GM19193 (cell line): ENCODE data around the gene PRR7.
A peak's percentile ranks its signal among the peaks of the same experiment; 100 is the strongest.

Source experiments
- POLR2A ChIP-seq: IDR thresholded peaks from 4 replicates; pipeline ENCODE4 v1.6.1; 2011; ENCODE audit not compliant: insufficient read depth, insufficient read length; ENCODE audit errors: extremely low read depth

The PRR7 gene

DNA sequence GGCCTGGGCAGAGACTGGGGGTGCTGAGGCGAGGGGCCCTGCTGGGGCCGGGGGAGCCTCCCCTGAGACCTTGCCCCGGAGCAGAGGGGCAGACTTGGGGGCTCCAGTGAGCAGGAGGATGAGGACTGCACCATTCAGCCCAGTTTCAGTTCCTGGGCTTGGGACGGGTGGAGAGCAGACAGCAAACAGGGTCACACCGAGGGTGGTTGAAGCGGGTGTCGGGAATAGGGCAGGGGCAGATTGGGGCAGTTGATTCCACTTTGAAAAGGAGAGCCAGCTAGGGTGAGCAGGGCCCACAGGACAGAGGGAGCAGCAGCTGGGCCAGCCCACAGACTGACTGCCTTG, 15.7 kb upstream of the PRR7 start:
- TF ChIP-seq POLR2A, result no peak

DNA sequence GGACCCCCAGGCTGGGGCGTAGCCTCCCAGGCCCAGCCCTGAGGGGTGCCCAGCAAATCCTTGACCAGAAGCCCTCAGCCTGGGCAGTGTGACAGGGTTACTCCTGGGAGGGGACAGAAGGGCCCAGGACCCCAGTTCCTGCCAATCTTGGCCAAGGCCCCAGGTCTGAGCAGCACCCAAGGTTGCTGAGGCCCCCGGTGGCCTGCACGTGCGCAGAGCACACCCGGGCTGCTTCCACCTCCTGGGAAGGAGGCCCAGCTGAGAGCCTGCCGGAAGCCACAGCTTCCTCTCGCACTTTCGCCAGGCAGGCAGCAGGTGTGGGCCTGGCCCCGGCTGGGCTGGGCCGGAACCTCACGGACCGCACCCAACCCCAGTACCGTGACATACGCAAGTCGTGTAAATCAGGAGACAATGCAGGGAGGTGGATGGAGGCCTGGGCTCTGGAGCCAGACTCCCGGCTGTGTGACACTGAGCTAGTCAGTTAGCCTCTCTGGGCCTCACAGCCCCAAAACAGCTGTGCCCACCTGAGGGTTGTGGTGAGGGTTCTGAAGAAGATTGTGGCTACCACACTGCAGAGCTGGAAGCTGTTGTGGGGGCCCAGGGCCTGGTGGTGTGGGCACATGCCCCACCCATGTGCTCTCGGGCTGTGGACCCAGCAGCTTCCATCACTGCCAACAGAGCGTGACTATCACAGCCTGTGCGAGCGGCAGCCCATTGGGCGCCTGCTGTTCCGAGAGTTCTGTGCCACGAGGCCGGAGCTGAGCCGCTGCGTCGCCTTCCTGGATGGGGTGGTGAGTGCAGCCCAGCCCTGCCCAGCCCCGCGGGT, 15.1 kb upstream of the PRR7 start:
- peak; percentile 59 for TF ChIP-seq POLR2A

DNA sequence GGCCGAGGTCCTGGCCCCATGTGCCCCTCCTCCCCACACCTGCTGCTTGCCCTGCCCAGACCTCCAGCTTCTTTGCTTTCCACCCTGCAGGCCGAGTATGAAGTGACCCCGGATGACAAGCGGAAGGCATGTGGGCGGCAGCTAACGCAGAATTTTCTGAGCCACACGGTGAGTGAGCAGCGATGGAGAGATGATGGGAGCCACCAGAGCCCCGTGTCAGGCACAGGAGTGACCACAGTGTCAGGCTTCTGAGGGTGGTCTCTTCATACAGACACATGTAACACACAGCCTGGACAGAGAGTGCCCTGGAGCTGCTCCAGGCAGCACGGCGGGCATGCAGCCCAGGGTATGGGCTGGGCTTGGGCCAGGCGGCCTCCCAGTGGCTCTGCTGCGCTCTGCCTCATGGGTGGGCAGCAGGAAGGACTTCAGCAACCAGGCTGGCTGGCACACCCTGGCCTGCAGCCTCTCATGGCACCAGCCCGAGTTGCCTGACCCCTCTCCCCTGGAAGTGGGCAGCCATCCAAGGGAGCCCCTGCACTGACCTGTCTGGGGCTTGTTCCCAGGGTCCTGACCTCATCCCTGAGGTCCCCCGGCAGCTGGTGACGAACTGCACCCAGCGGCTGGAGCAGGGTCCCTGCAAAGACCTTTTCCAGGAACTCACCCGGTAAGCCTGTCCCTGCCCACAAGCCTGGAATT, 14.3 kb upstream of the PRR7 start:
- TF ChIP-seq POLR2A, result no peak

DNA sequence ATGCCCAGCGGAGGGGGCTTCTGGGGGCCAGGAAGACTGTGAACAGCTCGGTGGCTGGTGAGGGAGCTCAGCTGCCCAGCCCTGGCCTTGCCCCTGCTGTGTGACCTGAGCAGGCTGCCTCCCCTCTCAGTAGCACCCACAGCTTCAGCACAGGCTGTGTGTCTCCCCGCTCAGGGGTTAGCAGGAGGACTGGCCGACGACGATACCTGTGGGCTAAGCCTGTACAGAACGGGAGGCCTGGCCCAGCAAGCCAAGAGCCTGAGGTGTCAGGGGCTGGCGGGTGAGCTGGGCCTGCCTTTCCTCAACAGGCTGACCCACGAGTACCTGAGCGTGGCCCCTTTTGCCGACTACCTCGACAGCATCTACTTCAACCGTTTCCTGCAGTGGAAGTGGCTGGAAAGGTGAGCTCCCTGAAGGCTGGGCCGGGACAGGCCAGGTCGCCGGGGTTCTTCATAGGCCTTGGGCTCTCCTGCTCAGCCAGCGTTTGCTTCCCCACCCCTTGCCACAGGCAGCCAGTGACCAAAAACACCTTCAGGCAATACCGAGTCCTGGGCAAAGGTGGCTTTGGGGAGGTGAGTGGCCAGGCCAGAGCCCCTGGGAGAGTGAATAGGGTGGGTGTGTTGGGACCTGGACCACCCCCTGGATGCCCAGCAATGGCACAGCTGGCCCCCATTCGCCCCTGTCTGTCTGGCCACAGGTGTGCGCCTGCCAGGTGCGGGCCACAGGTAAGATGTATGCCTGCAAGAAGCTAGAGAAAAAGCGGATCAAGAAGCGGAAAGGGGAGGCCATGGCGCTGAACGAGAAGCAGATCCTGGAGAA, 13.6 kb upstream of the PRR7 start:
- no peak for TF ChIP-seq POLR2A

DNA sequence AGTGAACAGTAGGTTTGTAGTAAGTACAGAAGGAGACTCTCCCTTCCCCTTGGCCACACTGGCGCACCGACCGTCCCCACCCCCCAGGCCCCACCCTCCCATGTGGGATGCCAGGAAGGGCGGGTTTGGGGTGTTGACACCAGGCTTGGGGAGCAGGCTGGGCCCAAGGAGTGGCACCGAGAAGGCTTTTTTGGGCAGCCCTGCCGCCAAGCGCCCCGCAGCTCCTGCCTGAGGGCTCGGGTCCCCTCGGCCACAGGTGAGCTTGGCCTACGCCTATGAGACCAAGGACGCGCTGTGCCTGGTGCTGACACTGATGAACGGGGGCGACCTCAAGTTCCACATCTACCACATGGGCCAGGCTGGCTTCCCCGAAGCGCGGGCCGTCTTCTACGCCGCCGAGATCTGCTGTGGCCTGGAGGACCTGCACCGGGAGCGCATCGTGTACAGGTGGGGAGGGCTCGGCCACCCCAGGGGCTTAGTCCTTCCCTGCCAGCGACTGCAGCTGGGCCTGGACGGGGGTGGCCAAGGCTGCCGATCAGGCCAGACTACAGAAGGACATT, 12.9 kb upstream of the PRR7 start:
- peak; percentile 17 for TF ChIP-seq POLR2A

DNA sequence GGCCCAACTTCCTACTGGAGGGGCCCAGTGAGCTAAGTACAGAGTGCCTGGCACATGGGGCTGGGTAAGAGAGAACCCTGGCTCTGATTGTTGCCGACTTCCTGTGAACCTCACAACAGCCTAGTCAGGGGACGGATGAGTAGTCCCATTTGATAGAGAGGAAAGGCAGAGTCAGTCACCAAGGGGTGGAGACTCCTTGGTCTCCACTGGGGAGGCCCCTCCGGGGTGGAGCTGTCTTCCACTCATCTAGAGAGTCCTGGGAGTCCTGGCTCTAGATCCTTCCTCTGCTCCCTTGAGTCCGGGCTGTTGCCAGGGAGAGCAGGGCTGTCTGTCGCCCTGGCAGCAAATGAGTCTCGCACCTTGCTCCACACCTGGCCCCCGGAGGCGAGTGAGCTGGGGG, 12.2 kb upstream of the PRR7 start:
- TF ChIP-seq POLR2A, result no peak

DNA sequence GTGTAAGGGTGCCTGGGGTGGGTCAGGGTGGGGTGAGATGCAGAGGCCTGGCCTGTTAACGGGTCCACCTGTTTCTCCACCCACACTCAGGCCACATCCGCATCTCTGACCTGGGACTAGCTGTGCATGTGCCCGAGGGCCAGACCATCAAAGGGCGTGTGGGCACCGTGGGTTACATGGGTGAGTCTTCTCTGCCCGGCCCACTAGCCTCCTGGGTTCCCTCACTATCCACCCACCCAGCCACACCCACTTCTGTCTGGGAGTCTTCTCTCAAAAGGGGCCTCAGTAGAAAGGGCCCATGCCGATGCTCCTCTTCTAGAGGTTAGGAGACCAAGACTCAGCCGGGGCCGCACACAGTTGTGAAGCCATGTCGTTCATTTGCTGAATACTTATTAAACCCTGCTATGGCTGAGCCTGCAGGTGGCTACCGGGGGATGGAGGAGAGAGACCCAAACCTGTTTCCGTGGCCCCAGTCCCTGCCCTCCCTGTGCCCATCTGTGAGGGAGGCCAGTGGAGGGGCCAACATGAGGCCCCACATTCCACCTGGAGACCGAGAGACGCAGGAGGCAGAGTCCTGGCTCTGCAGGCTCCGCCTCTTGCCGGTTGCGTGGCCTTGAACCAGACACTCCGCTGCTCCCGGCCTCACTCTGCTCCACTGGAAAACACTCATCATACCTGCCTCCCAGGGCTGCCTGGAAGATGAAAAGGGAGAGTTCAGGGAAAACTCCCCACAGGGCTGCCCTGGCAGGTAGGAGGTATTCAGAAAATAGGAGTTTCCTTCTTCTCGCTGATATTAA, 11.5 kb upstream of the PRR7 start:
- peak; percentile 5 for TF ChIP-seq POLR2A

DNA sequence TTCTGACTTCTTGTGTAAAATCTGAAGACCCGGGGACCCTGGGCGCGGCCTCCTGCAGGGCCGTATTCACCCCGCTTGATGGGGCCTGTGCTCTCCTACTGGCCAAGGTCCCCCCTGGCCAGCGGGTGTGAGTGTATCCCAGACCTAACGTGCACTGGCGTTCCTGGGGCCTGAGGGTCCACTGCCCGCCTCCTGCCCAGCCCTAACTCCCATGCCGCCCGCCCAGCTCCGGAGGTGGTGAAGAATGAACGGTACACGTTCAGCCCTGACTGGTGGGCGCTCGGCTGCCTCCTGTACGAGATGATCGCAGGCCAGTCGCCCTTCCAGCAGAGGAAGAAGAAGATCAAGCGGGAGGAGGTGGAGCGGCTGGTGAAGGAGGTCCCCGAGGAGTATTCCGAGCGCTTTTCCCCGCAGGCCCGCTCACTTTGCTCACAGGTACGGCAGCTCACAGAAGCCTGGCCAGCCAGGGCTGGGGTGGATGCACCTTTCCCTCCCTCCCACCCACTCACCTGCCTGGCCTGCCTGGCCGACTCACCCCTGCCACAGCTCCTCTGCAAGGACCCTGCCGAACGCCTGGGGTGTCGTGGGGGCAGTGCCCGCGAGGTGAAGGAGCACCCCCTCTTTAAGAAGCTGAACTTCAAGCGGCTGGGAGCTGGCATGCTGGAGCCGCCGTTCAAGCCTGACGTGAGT, 10.6 kb upstream of the PRR7 start:
- TF ChIP-seq POLR2A, result no peak

DNA sequence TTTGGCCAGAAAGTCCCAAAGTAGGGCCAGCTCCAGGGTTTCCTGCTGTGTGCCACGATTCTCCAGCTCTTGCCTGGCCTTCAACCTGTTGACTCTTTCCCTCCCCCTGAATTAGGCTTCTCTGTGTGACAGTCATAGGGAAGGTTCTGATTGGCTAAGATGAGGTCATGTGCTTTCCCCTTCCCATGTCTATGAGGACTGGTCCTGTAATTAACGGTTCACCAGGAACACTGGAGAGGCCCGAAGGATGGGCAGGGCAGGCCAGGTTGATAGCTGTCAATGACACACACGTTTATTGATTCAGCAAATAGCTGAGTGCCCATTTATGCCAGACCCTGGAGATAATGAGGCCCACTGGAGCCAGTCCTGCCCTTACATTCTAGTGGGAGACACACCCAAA, 9.0 kb upstream of the PRR7 start:
- TF ChIP-seq POLR2A, result no peak

DNA sequence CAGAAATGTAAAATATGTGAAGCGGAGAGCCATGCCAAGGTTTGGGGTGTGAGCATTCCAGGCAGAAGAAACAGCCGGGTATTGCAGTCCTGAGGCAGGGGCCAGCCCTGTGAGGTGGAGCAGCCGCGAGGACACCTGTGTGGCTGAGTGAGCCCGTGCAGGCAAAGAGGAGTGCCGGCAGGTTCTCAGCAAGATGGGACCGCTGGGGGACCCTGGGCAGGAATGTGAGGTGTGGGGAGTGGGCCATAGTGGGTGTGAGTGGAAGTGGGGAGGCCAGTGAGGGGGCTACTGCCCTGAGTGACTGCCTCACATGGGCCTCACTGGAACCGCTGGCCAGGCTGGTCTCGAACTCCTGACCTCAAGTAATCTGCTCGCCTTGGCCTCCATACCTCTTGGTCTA, 8.1 kb upstream of the PRR7 start:
- peak; percentile 39 for TF ChIP-seq POLR2A

DNA sequence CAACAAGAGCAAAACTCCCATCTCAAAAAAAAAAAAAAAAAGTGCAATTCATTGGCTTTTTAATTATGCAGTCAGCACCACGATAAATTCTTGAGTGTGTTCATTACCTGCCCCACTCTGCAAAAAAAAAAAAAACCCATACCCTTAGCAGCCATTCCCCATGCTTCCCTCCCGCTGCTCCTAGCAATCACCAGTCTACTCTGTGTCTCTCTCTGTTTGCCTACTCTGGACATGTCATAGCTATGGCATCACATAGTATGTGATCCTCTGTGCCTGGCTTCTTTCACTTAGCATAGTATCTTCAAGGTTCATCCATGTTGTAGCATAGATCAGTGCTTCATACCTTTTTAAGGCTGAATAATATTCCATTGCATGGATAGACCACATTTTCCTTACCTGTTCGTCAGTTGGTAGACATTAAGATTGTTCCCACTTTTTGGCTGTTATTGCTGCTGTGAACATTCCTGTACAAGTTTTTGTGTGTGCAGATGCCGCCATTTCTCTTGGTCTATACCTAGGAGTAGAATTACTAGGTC, 7.0 kb upstream of the PRR7 start:
- no peak for TF ChIP-seq POLR2A

DNA sequence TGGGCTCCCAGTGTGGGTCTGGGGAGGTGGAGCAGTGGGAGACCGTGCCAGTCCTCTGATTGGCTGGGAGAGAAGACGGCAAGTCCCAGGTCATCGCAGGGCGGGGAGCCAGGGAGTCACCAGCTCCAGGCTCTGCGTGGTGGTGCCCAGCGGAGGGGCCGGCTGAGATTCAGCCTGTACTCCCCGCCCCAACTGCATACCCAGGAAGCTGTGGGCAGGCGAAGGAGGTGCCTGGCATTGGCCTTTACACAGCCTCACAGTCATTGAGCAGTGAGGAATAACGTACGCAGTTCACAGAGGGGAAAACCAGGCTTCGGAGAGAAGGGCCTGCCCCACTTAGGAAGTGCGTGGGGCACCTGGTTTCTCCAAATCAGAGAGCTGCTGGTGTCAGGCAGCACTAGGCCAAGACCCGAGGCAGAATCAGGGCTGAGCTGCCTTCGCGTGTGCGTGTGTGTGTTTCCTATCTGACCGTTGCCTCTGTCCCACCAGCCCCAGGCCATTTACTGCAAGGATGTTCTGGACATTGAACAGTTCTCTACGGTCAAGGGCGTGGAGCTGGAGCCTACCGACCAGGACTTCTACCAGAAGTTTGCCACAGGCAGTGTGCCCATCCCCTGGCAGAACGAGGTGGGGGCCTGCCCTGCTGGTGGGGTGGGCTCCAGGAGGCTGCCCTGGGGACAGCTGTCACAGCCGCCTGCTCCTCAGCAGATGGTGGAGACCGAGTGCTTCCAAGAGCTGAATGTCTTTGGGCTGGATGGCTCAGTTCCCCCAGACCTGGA, 6.2 kb upstream of the PRR7 start:
- no peak for TF ChIP-seq POLR2A

DNA sequence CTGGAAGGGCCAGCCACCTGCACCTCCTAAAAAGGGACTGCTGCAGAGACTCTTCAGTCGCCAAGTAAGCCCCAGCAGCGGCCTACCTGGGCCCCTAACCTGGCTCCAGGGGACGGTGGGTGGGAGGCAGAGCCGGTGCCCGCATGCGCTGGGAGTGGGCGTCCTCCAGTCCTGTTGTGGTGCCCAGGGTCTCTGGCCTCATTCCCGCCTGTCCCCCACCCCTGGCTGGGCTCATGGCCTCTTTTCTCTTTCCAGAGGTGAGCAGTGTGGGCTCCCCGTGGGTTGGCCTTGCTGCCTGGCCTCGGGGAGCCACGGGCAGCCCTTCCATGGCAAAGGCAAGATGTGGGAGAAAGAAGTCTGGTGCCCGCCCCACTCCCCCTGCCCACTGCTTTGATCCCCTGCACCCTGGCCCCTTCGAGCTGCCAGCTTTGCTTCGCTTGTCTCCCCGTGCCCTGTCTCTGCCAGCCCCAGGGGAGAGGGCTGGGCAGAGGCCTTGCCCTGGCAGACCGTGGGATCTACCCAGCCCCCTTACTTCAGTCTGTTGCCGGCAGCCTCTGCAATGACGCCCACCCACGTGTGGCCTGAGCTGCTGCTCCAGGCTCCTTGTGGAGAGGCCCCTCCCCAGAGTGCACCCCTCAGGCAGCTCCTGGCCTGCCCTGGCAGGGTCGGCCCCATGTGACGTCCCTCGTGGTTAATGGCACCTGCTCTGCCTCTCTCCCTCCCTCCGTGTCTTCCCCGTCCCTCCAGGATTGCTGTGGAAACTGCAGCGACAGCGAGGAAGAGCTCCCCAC, 5.4 kb upstream of the PRR7 start:
- TF ChIP-seq POLR2A, result no peak
